Mesothelial cell of epicardium (in vitro differentiated cells): ENCODE measurements around the gene PDPN. TPM values are rescaled to one million over a fixed set of nuclear protein-coding genes. Genes with fewer than 3 reads are reported as not detected.

Experiments
- DNase-seq, 2 experiments: peaks; one replicate each; pipeline ENCODE4 v3.0.0; 2021; ENCODE audit warnings: low spot score in 2 of 2; ENCODE audit not compliant: unreplicated experiment in 2 of 2
- H3K27ac Mint-ChIP-seq: 2 replicates; pipeline ENCODE4 v1.8.0; 2021; ENCODE audit warnings: mixed read lengths
- H3K27me3 Mint-ChIP-seq: 2 replicates; pipeline ENCODE4 v1.8.0; 2021; ENCODE audit warnings: low read depth, mixed read lengths
- H3K36me3 Mint-ChIP-seq: 2 replicates; pipeline ENCODE4 v1.8.0; 2021; ENCODE audit warnings: mixed read lengths
- H3K4me1 Mint-ChIP-seq: 2 replicates; pipeline ENCODE4 v1.8.0; 2021; ENCODE audit warnings: mixed read lengths
- H3K4me3 Mint-ChIP-seq: 2 replicates; pipeline ENCODE4 v1.8.0; 2021; ENCODE audit warnings: mild to moderate bottlenecking, moderate library complexity, mixed read lengths
- H3K9me3 Mint-ChIP-seq: 2 replicates; pipeline ENCODE4 v1.8.0; 2021; ENCODE audit warnings: mixed read lengths
- CTCF ChIP-seq: fragments of 200-600 bp; sonication (generic); IDR thresholded peaks from one replicate; pipeline ENCODE4 v1.5.0; 2021; ENCODE audit warnings: antibody characterized with exemption; ENCODE audit not compliant: unreplicated experiment
- total RNA-seq: library from RNA; stranded (reverse); gene quantifications from 3 replicates; pipeline ENCODE4 v1.2.1, GENCODE V29; 2021

Gene PDPN
- total RNA-seq, 1 donor from 2014 or later, result 105 TPM

GRCh38 chr1:13618483-13618882 is 34.9 kb downstream of the PDPN start:
- Mint-ChIP-seq H3K36me3 (peaks cover 18% of the 10 kb centered on the region), H3K27me3 (no peaks in the 10 kb centered on the region), H3K27ac (no peak overlapping the region), H3K4me1 (no peaks in the 10 kb centered on the region), H3K4me3 (no peak overlapping the region), H3K9me3 (no peaks in the 10 kb centered on the region)
- no peak for TF ChIP-seq CTCF
- no peak for DNase-seq

- Mint-ChIP-seq H3K4me3 (no peak overlapping the region), H3K27ac (no peak overlapping the region), H3K36me3 (peaks cover 11% of the 10 kb centered on the region), H3K4me1 (no peaks in the 10 kb centered on the region), H3K27me3 (no peaks in the 10 kb centered on the region), H3K9me3 (no peaks in the 10 kb centered on the region)
- no peak for DNase-seq
- TF ChIP-seq CTCF, result no peak
Observed at GRCh38 chr1:13619909-13620308, 36.3 kb downstream of the PDPN start.

- TF ChIP-seq CTCF, result no peak
- H3K27ac Mint-ChIP-seq, result no peak overlapping the region
Observed at GRCh38 chr1:13620825-13621224, 37.2 kb downstream of the PDPN start.

GRCh38 chr1:13622446-13622845 is 38.8 kb downstream of the PDPN start:
- H3K4me3 Mint-ChIP-seq, result no peak overlapping the region
- H3K9me3 Mint-ChIP-seq, result no peaks in the 10 kb centered on the region
- peaks cover 5% of the 10 kb centered on the region for H3K36me3 Mint-ChIP-seq
- no peak for DNase-seq
- H3K27me3 Mint-ChIP-seq, result no peaks in the 10 kb centered on the region
- H3K27ac Mint-ChIP-seq, result no peak overlapping the region
- no peak for TF ChIP-seq CTCF
- H3K4me1 Mint-ChIP-seq, result no peaks in the 10 kb centered on the region

More at GRCh38 chr1:13620825-13621224, 37.2 kb downstream of the PDPN start:
- no peaks in the 10 kb centered on the region for H3K9me3 Mint-ChIP-seq
- peaks cover 9% of the 10 kb centered on the region for H3K36me3 Mint-ChIP-seq
- no peak for DNase-seq
- no peak overlapping the region for H3K4me3 Mint-ChIP-seq
- H3K27me3 Mint-ChIP-seq, result no peaks in the 10 kb centered on the region
- no peaks in the 10 kb centered on the region for H3K4me1 Mint-ChIP-seq

- Mint-ChIP-seq H3K9me3 (peaks cover 2% of the 10 kb centered on the region), H3K4me3 (no peak overlapping the region), H3K4me1 (no peaks in the 10 kb centered on the region), H3K36me3 (peaks cover under 1% of the 10 kb centered on the region), H3K27me3 (no peaks in the 10 kb centered on the region), H3K27ac (no peak overlapping the region)
- DNase-seq, result no peak
- no peak for TF ChIP-seq CTCF
Observed at GRCh38 chr1:13623021-13623637, 39.5 kb downstream of the PDPN start.

GRCh38 chr1:13624526-13624925 is 40.9 kb downstream of the PDPN start:
- H3K27me3 Mint-ChIP-seq, result no peaks in the 10 kb centered on the region
- H3K4me3 Mint-ChIP-seq, result no peak overlapping the region
- no peak for TF ChIP-seq CTCF
- H3K36me3 Mint-ChIP-seq, result no peaks in the 10 kb centered on the region
- H3K27ac Mint-ChIP-seq, result no peak overlapping the region
- no peaks in the 10 kb centered on the region for H3K4me1 Mint-ChIP-seq
- DNase-seq, result no peak
- peaks cover 8% of the 10 kb centered on the region for H3K9me3 Mint-ChIP-seq
